ENCODE data around the gene ASCC2.

- no peak for TF ChIP-seq CTCF (conservative IDR thresholded peaks at IDR 0.05; ENCODE audit: low read depth, low read length)
- TF ChIP-seq EZH2 (IDR thresholded peaks at IDR 0.05; ENCODE audit: borderline replicate concordance, low read depth, low read length, poor library complexity, severe bottlenecking): no peak
These were observed 17.6 kb upstream of the ASCC2 start for GRCh38 chr22:29855611-29856181.
